Left lobe of liver (tissue), 2 donors: ENCODE data around the gene TERB2. TPM values are rescaled to one million over a fixed set of nuclear protein-coding genes. Genes with fewer than 3 reads are reported as not detected.
A peak's percentile ranks its signal among the peaks of the same experiment; 100 is the strongest.
"Not testable (repeated sequence)": the region's sequence is repeated elsewhere in the genome, so short reads cannot be mapped to it uniquely, and the experiment has no call there.

Source experiments
- ATAC-seq: fragments of 200-7000 bp; cut with Tn5 transposase; one replicate; pipeline ENCODE4 v1.9.1; 2020; ENCODE audit warnings: mild to moderate bottlenecking, moderate library complexity
- DNase-seq: peaks from one replicate; pipeline ENCODE4 v3.0.0-alpha.2; 2020; ENCODE audit warnings: low spot score
- total RNA-seq: library from RNA; stranded (reverse); gene quantifications from one replicate; pipeline ENCODE4 v1.2.1, GENCODE V29; 2021
- donor health status: DM: no; HTN: no; CAD: no; lungs with moderate emphysema.
- donor health status: DM: no; HTN: yes; CAD: no.

Gene TERB2
- total RNA-seq = not detected

GRCh38 chr15:44956388-44956787, at the start of gene TERB2:
Gene TERB2, plus strand, starts transcription at chr15:44956687. Its CDS starts 32 bp downstream, at chr15:44956719.
- ATAC-seq = no peak
- DNase-seq = no peak

- DNase-seq = no peak
- ATAC-seq = no peak
These were observed 47.1 kb upstream of the TERB2 start for GRCh38 chr15:44909423-44909822.

- DNase-seq (no peak), ATAC-seq (no peak)
These were observed 45.4 kb upstream of the TERB2 start for GRCh38 chr15:44910981-44911625.

GRCh38 chr15:44912186-44912585, 44.3 kb upstream of the TERB2 start:
- not testable (repeated sequence) for DNase-seq, ATAC-seq

GRCh38 chr15:44912974-44913448, 43.5 kb upstream of the TERB2 start:
- DNase-seq = not testable (repeated sequence)
- ATAC-seq = peak; percentile 27

- ATAC-seq (no peak), DNase-seq (no peak)
These were observed 38.4 kb upstream of the TERB2 start for GRCh38 chr15:44918136-44918535.

GRCh38 chr15:44928658-44929057, 27.8 kb upstream of the TERB2 start:
- DNase-seq, ATAC-seq: not testable (repeated sequence)

- not testable (repeated sequence) for DNase-seq
- ATAC-seq = peak; percentile 61
These were observed 26.2 kb upstream of the TERB2 start for GRCh38 chr15:44930283-44930682.

GRCh38 chr15:44958302-44958701, 1.8 kb downstream of the TERB2 start:
- peak; percentile 69 for ATAC-seq
- not testable (repeated sequence) for DNase-seq

GRCh38 chr15:44968475-44968874, 12.0 kb downstream of the TERB2 start:
- DNase-seq = no peak

GRCh38 chr15:44971036-44971435, 14.5 kb downstream of the TERB2 start:
- peak; percentile 40 for ATAC-seq
- DNase-seq = no peak

More at GRCh38 chr15:44968475-44968874, 12.0 kb downstream of the TERB2 start:
- ATAC-seq = no peak

GRCh38 chr15:44976183-44976582, 19.7 kb downstream of the TERB2 start:
- ATAC-seq, DNase-seq: not testable (repeated sequence)

GRCh38 chr15:44977781-44978180, 21.3 kb downstream of the TERB2 start:
- DNase-seq, ATAC-seq: not testable (repeated sequence)

- ATAC-seq = peak; percentile 92
These were observed 23.3 kb downstream of the TERB2 start for GRCh38 chr15:44979617-44980339.

GRCh38 chr15:44984144-44984543, 27.7 kb downstream of the TERB2 start:
- not testable (repeated sequence) for DNase-seq, ATAC-seq

More at GRCh38 chr15:44979617-44980339, 23.3 kb downstream of the TERB2 start:
- DNase-seq = not testable (repeated sequence)

- not testable (repeated sequence) for DNase-seq
- peak; percentile 93 for ATAC-seq
These were observed 30.0 kb downstream of the TERB2 start for GRCh38 chr15:44986346-44987055.

- ATAC-seq = not testable (repeated sequence)
These were observed 31.2 kb downstream of the TERB2 start for GRCh38 chr15:44987711-44988110.

GRCh38 chr15:44988184-44988869, 31.8 kb downstream of the TERB2 start:
- not testable (repeated sequence) for DNase-seq
- peak; percentile 77 for ATAC-seq

More at GRCh38 chr15:44987711-44988110, 31.2 kb downstream of the TERB2 start:
- DNase-seq = not testable (repeated sequence)

- ATAC-seq, DNase-seq: not testable (repeated sequence)
These were observed 32.4 kb downstream of the TERB2 start for GRCh38 chr15:44988870-44989219.

GRCh38 chr15:44997632-44998031, 41.1 kb downstream of the TERB2 start:
- DNase-seq, ATAC-seq: not testable (repeated sequence)
